Mesenchymal stem cell (in vitro differentiated cells and primary cell): ENCODE results near the gene EIF3B.

Experiments
- DNase-seq: peaks from one replicate; pipeline ENCODE4 v3.0.0-alpha.2; 2013
- H2AFZ ChIP-seq: one replicate; pipeline ENCODE4 v1.6.1; 2013; ENCODE audit warnings: low read depth, mild to moderate bottlenecking, control low read depth, inconsistent platforms, low read length, moderate library complexity
- H2AK5ac ChIP-seq: 2 replicates; pipeline ENCODE4 v1.6.1; 2013; ENCODE audit warnings: low read length, moderate library complexity, mild to moderate bottlenecking, inconsistent platforms; ENCODE audit not compliant: severe bottlenecking
- H2BK120ac ChIP-seq: one replicate; pipeline ENCODE4 v1.6.1; 2013; ENCODE audit warnings: low read depth, mild to moderate bottlenecking, inconsistent platforms, low read length, moderate library complexity
- H2BK12ac ChIP-seq, 2 experiments: one replicate each; pipeline ENCODE4 v1.6.1; 2013; ENCODE audit warnings: inconsistent platforms in 2 of 2, low read length in 2 of 2, mild to moderate bottlenecking in 2 of 2, moderate library complexity in 2 of 2, control low read depth in 1 of 2
- H2BK15ac ChIP-seq: one replicate; pipeline ENCODE4 v1.6.1; 2013; ENCODE audit warnings: mild to moderate bottlenecking, low read depth, inconsistent platforms; ENCODE audit not compliant: poor library complexity, severe bottlenecking
- H2BK5ac ChIP-seq: 2 replicates; pipeline ENCODE4 v1.6.1; 2013; ENCODE audit warnings: low read depth, mild to moderate bottlenecking, low read length, control low read depth, inconsistent platforms; ENCODE audit not compliant: poor library complexity, severe bottlenecking
- H3K14ac ChIP-seq, 2 experiments: one replicate each; pipeline ENCODE4 v1.6.1; 2013; ENCODE audit warnings: inconsistent platforms in 2 of 2, low read length in 2 of 2, control low read depth in 1 of 2, mild to moderate bottlenecking in 1 of 2, moderate library complexity in 1 of 2
- H3K18ac ChIP-seq, 2 experiments: one replicate each; pipeline ENCODE4 v1.6.1; 2013; ENCODE audit warnings: inconsistent platforms in 2 of 2, low read length in 2 of 2, control low read depth in 1 of 2, low read depth in 1 of 2, mild to moderate bottlenecking in 1 of 2
- H3K23ac ChIP-seq, 2 experiments: one replicate each; pipeline ENCODE4 v1.6.1; 2013; ENCODE audit warnings: inconsistent platforms in 2 of 2, low read length in 2 of 2, mild to moderate bottlenecking in 2 of 2, moderate library complexity in 2 of 2, control low read depth in 1 of 2
- H3K27ac ChIP-seq: 2 replicates; pipeline ENCODE4 v1.5.1; 2013; ENCODE audit warnings: mild to moderate bottlenecking, moderate library complexity, low read length, control low read depth, inconsistent platforms; ENCODE audit not compliant: poor library complexity, severe bottlenecking
- H3K27me3 ChIP-seq, 2 experiments: 2 replicates each; pipeline versions ENCODE4 v1.6.1 to v1.7.0; 2013; ENCODE audit warnings: low read length in 2 of 2, mild to moderate bottlenecking in 2 of 2, moderate library complexity in 2 of 2, control low read depth in 1 of 2, inconsistent platforms in 1 of 2; ENCODE audit not compliant: control insufficient read depth in 1 of 2, insufficient read depth in 1 of 2
- H3K36me3 ChIP-seq, 2 experiments: 2 replicates each; pipeline versions ENCODE4 v1.6.1 to v1.7.0; 2013; ENCODE audit warnings: low read length in 2 of 2, control low read depth in 1 of 2, inconsistent platforms in 1 of 2, low read depth in 1 of 2, mild to moderate bottlenecking in 1 of 2; ENCODE audit not compliant: insufficient read depth in 2 of 2, control insufficient read depth in 1 of 2
- H3K4ac ChIP-seq, 2 experiments: one replicate each; pipeline ENCODE4 v1.6.1; 2013; ENCODE audit warnings: inconsistent platforms in 2 of 2, low read length in 2 of 2, mild to moderate bottlenecking in 2 of 2, moderate library complexity in 2 of 2, control low read depth in 1 of 2, low read depth in 1 of 2
- H3K4me1 ChIP-seq: 2 replicates; pipeline ENCODE4 v1.6.1; 2013; ENCODE audit warnings: low read depth, low read length, control low read depth; ENCODE audit not compliant: control insufficient read depth, insufficient read depth
- H3K4me2 ChIP-seq: 2 replicates; pipeline ENCODE4 v1.6.1; 2013; ENCODE audit warnings: low read length, mild to moderate bottlenecking, inconsistent platforms; ENCODE audit not compliant: poor library complexity, severe bottlenecking
- H3K4me3 ChIP-seq, 2 experiments: 2 replicates each; pipeline versions ENCODE4 v1.5.1 to v1.7.0; 2013; ENCODE audit warnings: low read length in 2 of 2, mild to moderate bottlenecking in 2 of 2, control low read depth in 1 of 2, low read depth in 1 of 2; ENCODE audit not compliant: insufficient read depth in 1 of 2
- H3K79me1 ChIP-seq: replicated peaks from 2 replicates; pipeline ENCODE4 v1.6.1; 2013; ENCODE audit warnings: mild to moderate bottlenecking, control low read depth, low read length, inconsistent platforms; ENCODE audit not compliant: poor library complexity, severe bottlenecking
- H3K9ac ChIP-seq: 2 replicates; pipeline ENCODE4 v1.7.0; 2013; ENCODE audit warnings: mild to moderate bottlenecking, low read length, moderate library complexity
- H3K9me3 ChIP-seq: 2 replicates; pipeline ENCODE4 v1.7.0; 2013; ENCODE audit warnings: mild to moderate bottlenecking, low read length; ENCODE audit not compliant: control insufficient read depth
- H4K8ac ChIP-seq: one replicate; pipeline ENCODE4 v1.6.1; 2013; ENCODE audit warnings: inconsistent platforms, mild to moderate bottlenecking, low read length, moderate library complexity
- H4K91ac ChIP-seq: one replicate; pipeline ENCODE4 v1.6.1; 2013; ENCODE audit warnings: mild to moderate bottlenecking, low read length, inconsistent platforms
- WGBS: methylation state at CpG from one replicate; pipeline ENCODE4 v1.1.7; 2013; ENCODE audit warnings: mixed read lengths; 5-methylcytosine and 5-hydroxymethylcytosine counted together

Gene EIF3B

DNA sequence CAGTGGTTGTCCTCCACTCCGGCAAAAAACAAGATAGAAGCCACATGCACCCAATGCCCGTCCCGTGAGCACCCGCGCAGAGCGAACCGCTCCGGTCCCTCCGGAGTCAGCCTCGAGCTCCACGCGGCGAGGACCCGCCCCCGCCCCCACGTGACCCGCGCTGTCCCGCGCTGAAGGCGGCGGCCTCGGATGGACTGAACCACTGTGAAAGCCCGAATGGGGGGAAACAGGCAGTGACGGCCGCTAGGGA is 766 bp upstream of the EIF3B start:
- Histone ChIP-seq H2AFZ (peak overlapping the region; percentile 88), H3K14ac (peak overlapping the region in 1 of 2 experiments; percentile 85), H2AK5ac (no peak overlapping the region), H2BK15ac (no peak overlapping the region), H3K9me3 (no peaks in the 10 kb centered on the region), H3K23ac (peak overlapping the region in 1 of 2 experiments; percentile 51), H3K18ac (peak overlapping the region; percentile 80 to 92), H2BK120ac (peak overlapping the region; percentile 96), H3K4ac (peak overlapping the region; percentile 84 to 95), H2BK12ac (no peak overlapping the region), H3K27ac (peak overlapping the region; percentile 100), H3K4me1 (peaks cover 15% of the 10 kb centered on the region), H4K8ac (peak overlapping the region; percentile 99), H3K27me3 (no peaks in the 10 kb centered on the region), H3K4me3 (peak overlapping the region; percentile 60 to 96), H3K9ac (peak overlapping the region; percentile 100), H3K36me3 (peaks cover 14 to 16% of the 10 kb centered on the region in 2 experiments), H4K91ac (peak overlapping the region; percentile 96), H3K4me2 (peak overlapping the region; percentile 90), H2BK5ac (peak overlapping the region; percentile 100), H3K79me1 (peaks cover 14% of the 10 kb centered on the region)
- under 1% methylated on average over 26 of the region's 26 CpGs for WGBS
- DNase-seq, result peak; percentile 92

DNA sequence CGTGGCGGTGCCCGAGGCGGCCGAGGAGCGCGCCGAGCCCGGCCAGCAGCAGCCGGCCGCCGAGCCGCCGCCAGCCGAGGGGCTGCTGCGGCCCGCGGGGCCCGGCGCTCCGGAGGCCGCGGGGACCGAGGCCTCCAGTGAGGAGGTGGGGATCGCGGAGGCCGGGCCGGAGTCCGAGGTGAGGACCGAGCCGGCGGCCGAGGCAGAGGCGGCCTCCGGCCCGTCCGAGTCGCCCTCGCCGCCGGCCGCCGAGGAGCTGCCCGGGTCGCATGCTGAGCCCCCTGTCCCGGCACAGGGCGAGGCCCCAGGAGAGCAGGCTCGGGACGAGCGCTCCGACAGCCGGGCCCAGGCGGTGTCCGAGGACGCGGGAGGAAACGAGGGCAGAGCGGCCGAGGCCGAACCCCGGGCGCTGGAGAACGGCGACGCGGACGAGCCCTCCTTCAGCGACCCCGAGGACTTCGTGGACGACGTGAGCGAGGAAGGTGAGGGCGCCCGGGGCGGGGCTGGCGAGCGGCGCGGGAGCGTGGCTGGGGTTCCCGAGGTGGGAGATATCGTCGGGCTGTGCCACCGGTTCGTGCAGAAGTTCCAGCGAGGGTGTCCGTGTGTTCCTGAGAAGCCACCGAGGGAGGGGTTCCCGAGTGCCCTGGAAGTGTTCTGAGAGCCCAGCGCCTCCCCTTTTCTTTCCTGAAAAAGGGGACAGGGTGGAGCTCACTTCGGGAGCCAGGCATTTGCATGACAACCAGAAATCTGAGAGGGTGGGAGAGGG is 495 bp downstream of the EIF3B start:
- H4K8ac ChIP-seq, result no peak overlapping the region
- H3K79me1 ChIP-seq, result peaks cover 11% of the 10 kb centered on the region
- DNase-seq, result peak; percentile 34
- H3K4me1 ChIP-seq, result peaks cover 15% of the 10 kb centered on the region
- peak overlapping the region; percentile 15 to 93 for H3K4ac ChIP-seq
- WGBS, result under 1% methylated on average over 59 of the region's 92 CpGs
- no peak overlapping the region for H4K91ac ChIP-seq
- H3K14ac ChIP-seq, result peak overlapping the region in 1 of 2 experiments; percentile 72
- peak overlapping the region; percentile 83 for H2BK120ac ChIP-seq
- H3K27me3 ChIP-seq, result no peaks in the 10 kb centered on the region
- peaks cover 20 to 22% of the 10 kb centered on the region in 2 experiments for H3K36me3 ChIP-seq
- H3K4me2 ChIP-seq, result peak overlapping the region; percentile 87
- no peak overlapping the region for H2BK12ac ChIP-seq
- peak overlapping the region; percentile 48 to 67 for H3K18ac ChIP-seq
- H3K9ac ChIP-seq, result peak overlapping the region; percentile 100
- H3K9me3 ChIP-seq, result no peaks in the 10 kb centered on the region
- peak overlapping the region; percentile 10 for H2BK5ac ChIP-seq
- peak overlapping the region; percentile 96 to 99 for H3K4me3 ChIP-seq
- no peak overlapping the region for H2BK15ac ChIP-seq
- H3K23ac ChIP-seq, result peak overlapping the region in 1 of 2 experiments; percentile 94
- peak overlapping the region; percentile 51 for H2AFZ ChIP-seq
- H2AK5ac ChIP-seq, result no peak overlapping the region
- no peak overlapping the region for H3K27ac ChIP-seq

DNA sequence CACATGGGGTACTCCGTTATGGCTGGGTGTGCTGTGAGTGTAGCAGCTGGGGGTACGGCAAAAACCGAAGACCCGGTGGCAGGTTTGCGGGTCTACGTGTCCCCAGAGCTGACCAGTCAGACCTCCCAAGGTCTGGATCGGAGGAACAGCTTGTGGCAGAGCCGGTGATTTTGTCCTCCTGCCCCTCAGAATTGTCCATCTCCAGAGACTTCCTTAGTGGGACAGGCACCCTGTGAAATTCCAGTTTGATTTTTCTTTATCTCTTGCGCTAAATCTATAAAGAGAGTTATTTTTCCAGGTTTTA is 1.0 kb downstream of the EIF3B start:
- peak overlapping the region; percentile 96 to 99 for H3K4me3 ChIP-seq
- peak overlapping the region; percentile 87 for H3K4me2 ChIP-seq
- no peak overlapping the region for H2BK15ac ChIP-seq
- no peaks in the 10 kb centered on the region for H3K27me3 ChIP-seq
- WGBS, result 2% methylated on average over 9 of the region's 9 CpGs
- peak overlapping the region; percentile 100 for H3K9ac ChIP-seq
- no peak overlapping the region for H4K91ac ChIP-seq
- H4K8ac ChIP-seq, result no peak overlapping the region
- H3K23ac ChIP-seq, result no peak overlapping the region
- H3K4me1 ChIP-seq, result peaks cover 15% of the 10 kb centered on the region
- peak overlapping the region in 1 of 2 experiments; percentile 72 for H3K14ac ChIP-seq
- H3K36me3 ChIP-seq, result peaks cover 21 to 22% of the 10 kb centered on the region in 2 experiments
- H3K18ac ChIP-seq, result no peak overlapping the region
- no peak overlapping the region for H2BK5ac ChIP-seq
- no peak overlapping the region for H3K27ac ChIP-seq
- no peak overlapping the region for H2BK120ac ChIP-seq
- no peak overlapping the region for H2AFZ ChIP-seq
- no peaks in the 10 kb centered on the region for H3K9me3 ChIP-seq
- no peak overlapping the region for H2BK12ac ChIP-seq
- H2AK5ac ChIP-seq, result no peak overlapping the region
- H3K4ac ChIP-seq, result peak overlapping the region in 1 of 2 experiments; percentile 93
- peak; percentile 32 for DNase-seq
- peaks cover 11% of the 10 kb centered on the region for H3K79me1 ChIP-seq

DNA sequence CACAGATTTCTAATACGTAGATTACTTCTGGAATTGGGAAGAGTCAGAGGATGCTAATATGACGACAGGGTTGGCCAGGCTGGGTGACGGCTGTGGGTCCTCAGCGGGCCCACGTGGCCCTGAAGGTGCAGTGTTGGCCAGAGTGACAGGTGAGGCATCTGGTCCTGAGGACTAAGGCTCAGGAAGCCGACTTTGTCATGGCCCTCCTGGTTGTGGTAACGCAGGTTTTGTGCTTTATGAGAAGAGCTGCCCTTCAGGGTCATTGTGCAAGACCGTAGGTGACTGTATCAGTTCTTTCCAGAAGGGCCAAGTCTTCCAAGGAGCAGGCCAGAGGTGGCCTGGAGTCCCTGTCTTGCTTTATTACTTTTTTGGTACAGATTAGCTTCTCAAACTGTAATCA is 2.5 kb downstream of the EIF3B start:
- Histone ChIP-seq H2AK5ac (no peak overlapping the region), H3K18ac (no peak overlapping the region), H3K4me2 (no peak overlapping the region), H3K23ac (no peak overlapping the region), H2AFZ (no peak overlapping the region), H3K9ac (peak overlapping the region; percentile 100), H2BK120ac (no peak overlapping the region), H3K36me3 (peaks cover 24 to 31% of the 10 kb centered on the region in 2 experiments), H3K79me1 (peaks cover 7% of the 10 kb centered on the region), H3K9me3 (no peaks in the 10 kb centered on the region), H3K14ac (no peak overlapping the region), H2BK12ac (no peak overlapping the region), H2BK15ac (no peak overlapping the region), H4K8ac (no peak overlapping the region), H3K4me3 (peak overlapping the region in 1 of 2 experiments; percentile 96), H3K4ac (peak overlapping the region in 1 of 2 experiments; percentile 36), H3K4me1 (peaks cover 14% of the 10 kb centered on the region), H4K91ac (no peak overlapping the region), H2BK5ac (no peak overlapping the region), H3K27me3 (no peaks in the 10 kb centered on the region), H3K27ac (no peak overlapping the region)
- WGBS, result 93% methylated on average over 8 of the region's 8 CpGs
- DNase-seq, result peak; percentile 7
